Lung microvascular endothelial cell (primary cell): ENCODE measurements around the gene MYOM3. TPM values are rescaled to one million over a fixed set of nuclear protein-coding genes. Genes with fewer than 3 reads are reported as not detected.
"Not testable (repeated sequence)": the region's sequence is repeated elsewhere in the genome, so short reads cannot be mapped to it uniquely, and the experiment has no call there.

ENCODE experiments used
- DNase-seq, 2 donors: peaks; one replicate each; pipeline versions ENCODE4 v3.0.0 to v3.0.0-alpha.2; 2010; ENCODE audit warnings: low read depth in 2 of 2
- total RNA-seq: library from RNA; depleted of rRNA; stranded (reverse); fragments of >200 nt; gene quantifications from 2 replicates; pipeline ENCODE4 v1.2.1, GENCODE V29; 2014

The MYOM3 gene
- total RNA-seq, 1 donor from 2014 or later, result not detected

DNA sequence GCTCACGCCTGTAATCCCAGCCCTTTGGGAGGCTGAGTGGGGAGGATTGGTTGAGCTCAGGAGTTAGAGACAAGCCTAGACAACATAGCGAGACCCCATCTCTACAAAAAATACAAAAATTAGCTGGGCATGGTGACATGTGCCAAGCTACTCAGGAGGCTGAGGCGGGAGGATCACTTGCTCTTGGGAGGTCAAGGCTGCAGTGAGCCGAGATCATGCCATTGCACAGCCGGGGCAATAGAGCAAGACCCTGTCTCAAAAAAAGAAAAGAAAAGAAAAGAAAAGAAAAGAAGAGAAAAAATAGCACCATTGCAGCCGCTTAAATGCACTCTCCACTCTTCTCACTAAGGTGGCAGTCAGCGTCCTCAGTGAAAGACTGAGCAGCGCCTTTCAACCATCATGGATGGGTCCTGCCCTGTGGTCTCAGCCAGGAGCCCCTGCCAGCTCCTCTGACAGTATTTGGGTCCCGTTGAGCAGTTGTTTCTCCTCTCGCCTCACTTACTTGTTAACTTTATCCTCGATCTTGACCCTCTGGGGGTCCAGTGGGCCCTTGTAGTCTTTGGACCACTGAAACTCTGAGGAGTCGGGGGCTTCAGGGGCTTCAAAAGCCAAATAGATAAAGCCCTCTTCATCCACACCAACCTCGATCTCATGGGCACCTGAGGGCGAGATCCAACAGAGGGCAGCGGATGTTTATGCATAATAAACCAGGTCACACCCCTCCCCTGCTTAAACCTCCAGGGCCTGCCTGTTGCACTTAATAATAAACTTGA lies 36.9 kb downstream of the MYOM3 start:
- no peak for DNase-seq

GRCh38 chr1:24074196-24074595 lies 37.7 kb downstream of the MYOM3 start:
- DNase-seq, result no peak

DNA sequence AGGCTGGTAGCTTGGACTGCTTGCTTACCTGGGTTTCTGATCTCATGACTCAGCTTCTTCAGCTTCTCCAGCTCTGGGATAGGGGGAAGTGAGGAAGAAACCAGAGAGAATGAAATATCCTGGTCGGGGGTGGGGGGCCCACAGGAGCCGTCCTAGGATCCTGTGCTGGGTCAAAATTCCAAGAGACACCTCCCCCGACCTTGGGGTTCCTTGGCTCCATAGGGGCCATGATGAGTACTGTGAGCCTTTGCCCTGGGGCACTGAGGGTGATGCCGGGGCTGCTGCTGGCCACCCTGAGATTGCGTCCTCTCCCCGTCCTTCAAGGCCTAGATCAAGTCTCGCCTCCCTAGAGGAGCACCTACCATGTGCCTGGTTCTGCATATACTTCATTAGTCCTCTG lies 40.0 kb downstream of the MYOM3 start:
- DNase-seq, result no peak

DNA sequence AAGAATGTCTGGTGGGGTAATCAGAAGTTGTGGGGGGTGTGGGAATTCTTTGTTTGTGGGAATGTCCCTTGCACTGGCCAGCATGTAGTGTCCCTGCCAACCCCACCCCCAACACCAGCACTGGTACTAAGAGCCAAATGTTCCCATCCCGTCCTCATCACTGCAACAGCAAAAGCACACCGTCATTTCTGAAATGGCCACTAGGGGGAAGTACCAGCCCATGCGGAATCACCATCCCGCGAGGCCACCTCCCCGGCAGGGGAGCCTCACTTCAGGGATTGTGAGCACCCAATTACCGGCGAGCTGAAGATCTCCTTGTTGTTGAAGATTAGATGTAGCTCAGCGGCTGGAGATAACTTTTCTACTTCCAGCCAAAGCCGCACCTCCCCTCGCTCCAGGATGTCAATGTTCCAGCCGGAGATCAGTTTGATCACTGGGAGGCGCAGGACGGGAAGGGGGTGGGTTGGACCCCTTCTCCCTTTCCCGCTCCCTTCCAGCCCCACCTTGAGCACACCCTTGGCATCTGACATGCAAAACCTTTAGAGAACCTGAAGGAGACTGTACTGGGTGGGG lies 41.0 kb downstream of the MYOM3 start:
- DNase-seq, result peak; percentile 76 to 83

- DNase-seq, result no peak
These were observed 42.1 kb downstream of the MYOM3 start for GRCh38 chr1:24069817-24070216.

- DNase-seq, result no peak
These were observed 44.0 kb downstream of the MYOM3 start for GRCh38 chr1:24067978-24068377.

DNA sequence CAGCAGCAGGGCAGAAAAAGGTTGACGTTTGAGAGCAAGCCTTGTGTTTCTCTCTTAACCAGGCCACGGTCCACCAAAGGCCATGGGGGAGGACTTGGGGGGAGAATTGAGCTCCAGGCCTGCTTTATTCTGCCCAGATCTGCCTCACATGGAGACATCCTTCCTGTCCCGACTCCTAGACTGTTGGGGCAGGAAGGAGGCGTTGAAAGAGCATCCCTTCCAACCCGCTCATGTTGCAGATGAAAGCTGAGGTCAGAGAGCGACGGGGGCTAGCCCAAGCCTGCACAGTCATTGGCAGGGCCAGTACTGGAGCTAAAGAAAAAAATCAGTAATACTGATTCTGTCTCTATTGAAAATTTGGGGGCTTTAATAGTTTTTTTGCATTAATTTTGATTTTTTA lies 46.6 kb downstream of the MYOM3 start:
- DNase-seq, result peak; percentile 5 to 7

- DNase-seq, result no peak
These were observed 49.7 kb downstream of the MYOM3 start for GRCh38 chr1:24062221-24062620.

GRCh38 chr1:24060482-24060881 lies 51.5 kb downstream of the MYOM3 start:
- DNase-seq, result no peak

DNA sequence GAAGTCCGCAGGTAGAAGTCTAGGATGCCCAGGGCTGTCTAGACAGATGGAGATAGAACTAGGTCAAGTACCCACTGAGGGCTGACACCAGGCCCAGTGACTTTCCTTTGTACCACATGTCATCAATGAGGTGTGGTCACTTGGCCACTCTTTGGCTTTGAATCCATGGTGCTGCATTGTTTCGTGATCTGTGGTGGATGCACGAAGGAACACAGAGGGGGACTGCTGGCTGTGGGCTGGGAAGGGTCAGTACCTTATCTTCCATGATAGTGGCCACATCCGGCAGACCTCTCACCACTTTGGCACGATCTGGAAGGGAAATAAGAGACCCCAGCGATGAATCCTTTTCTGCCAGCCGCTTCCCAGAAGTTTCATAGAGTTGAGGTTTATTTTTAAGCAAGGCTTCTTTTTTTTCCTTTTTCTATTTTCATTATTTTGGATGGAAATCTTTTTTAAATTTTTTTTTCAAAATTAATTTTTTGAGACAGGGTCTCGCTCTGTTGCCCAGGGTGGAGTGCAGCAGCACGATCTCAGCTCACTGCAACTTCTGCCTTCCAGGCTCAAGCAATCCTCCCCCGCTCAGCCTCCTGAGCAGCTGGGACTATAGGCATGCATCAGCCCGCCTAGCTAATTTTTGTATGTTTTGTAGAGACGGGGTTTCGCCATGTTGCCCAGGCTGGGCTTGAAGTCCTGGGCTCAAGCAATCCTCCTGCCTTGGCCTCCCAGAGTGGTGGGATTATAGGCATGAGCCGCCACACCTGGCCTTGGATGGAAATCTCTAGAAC lies 53.1 kb downstream of the MYOM3 start:
- DNase-seq, result no peak

DNA sequence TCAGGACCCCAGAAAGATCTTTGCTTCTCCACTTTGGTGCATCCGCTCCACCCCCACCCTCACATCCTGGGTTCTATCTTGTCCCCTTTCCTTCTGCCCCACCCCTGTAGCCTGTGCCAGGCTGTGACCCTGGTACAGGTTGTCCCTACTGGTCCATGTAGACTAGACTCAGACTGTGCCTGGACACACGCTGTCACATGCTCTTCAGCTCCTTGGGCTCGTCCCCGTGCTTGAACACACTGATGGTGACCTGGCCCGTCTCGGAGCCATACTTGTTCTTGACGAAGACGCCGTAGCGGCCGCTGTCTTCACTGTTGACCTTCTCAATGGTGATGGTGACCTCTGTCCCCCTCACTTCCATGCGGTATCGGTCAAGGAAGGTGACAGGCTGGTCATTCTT lies 54.8 kb downstream of the MYOM3 start:
- DNase-seq, result no peak

DNA sequence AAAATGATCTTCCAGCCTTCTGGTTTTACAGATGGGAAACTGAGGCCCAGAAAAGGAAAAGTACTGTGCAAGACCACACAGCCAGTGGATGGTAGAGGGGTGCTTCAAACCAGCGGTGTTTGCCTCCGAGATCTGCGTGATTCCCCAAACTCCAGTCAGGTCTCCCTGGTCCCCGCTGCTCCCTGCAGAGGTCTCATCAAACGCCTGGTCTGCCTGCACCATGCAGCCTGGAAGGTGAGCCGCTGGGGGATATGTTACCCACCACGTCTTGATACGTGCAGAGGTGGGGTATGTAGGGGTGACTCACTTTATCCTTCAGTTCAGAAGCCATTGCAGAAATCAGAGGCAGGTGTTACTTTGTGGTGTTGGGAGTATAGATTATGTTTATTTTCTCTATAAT lies 56.3 kb downstream of the MYOM3 start:
- DNase-seq, result no peak

DNA sequence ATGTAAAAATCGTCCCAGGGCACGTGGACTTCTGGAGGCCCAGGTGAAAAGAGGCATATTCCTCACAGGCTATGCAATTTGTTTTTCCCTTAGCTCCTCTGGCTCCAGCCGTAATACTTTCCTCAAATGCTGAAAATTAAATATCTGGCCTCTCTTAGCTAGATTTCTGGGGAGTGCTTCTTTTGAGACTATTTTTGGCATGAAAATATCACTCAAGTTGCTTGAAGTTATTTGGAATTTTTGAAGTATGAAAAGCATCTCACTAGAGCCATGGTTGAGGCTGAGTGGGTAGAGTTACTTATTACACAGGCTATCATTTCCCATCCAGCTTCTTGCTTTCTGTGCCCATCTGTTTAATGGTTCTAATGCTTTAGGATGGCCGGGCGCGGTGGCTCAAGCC lies 59.7 kb downstream of the MYOM3 start:
- DNase-seq, result no peak

- no peak for DNase-seq
These were observed 60.6 kb downstream of the MYOM3 start for GRCh38 chr1:24051206-24051945.

- DNase-seq, result no peak
These were observed 62.2 kb downstream of the MYOM3 start for GRCh38 chr1:24049733-24050132.

DNA sequence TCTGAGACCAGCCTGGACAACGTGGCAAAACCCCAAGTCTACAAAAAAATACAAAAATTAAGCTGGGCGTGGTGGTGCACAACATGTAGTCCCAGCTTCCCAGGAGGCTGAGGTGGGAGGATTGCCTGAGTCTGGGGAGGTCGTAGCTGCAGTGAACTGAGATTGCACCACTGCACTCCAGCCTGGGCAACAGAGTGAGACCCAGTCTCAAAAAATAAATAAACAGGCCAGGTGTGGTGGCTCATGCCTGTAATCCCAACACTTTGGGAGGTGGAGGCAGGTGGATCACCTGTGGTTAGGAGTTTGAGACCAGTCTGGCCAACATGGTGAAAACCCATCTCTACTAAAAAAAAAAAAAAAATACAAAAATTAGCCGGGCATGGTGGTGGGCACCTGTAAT lies 63.0 kb downstream of the MYOM3 start:
- not testable (repeated sequence) for DNase-seq

DNA sequence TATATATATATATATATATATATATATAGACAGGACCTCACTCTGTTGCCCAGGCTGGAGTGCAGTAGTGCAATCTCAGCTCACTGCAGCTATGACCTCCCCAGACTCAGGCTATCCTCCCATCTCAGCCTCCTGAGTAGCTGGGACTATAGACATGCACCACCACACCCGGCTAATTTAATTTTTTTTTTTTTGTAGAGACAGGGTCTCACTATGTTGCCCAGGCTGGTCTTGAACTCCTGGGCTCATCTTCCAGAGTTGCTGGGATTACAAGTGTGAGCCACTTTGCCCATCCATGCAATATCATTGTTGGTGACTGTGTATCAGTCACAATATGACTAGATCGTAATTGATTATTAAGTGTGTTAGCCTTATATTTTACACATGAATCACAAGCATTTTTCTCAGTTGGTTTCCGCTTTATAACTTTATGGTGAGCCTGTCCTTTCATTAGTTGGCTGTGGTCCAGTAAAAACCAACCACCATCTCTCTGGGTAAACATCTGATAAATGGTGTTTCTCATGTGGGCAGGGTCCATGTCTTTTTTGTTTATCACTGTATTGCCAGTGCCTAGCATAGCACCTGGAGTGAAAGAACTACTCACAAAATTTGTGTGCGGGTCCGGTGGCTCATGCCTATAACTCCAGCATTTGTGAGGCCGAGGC lies 63.6 kb downstream of the MYOM3 start:
- DNase-seq, result peak; percentile 8 to 57

DNA sequence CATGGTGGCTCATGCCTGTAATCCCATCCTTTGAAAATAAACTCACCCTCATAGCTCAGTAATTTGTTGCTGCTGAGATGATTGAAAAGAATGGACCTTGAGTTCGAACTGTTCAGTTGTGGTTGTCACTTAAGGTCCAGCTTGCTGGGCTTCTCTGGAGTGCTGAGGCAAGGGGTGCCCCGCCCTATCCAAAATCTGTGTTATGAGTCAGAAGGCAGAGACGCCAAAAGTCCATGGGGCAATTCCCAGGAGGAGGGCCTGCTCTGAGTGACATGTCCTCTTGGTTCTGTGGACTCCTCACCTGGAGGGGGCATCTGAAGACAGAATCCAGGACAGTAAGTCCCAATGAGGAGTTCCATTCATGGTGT lies 64.8 kb downstream of the MYOM3 start:
- DNase-seq, result no peak

DNA sequence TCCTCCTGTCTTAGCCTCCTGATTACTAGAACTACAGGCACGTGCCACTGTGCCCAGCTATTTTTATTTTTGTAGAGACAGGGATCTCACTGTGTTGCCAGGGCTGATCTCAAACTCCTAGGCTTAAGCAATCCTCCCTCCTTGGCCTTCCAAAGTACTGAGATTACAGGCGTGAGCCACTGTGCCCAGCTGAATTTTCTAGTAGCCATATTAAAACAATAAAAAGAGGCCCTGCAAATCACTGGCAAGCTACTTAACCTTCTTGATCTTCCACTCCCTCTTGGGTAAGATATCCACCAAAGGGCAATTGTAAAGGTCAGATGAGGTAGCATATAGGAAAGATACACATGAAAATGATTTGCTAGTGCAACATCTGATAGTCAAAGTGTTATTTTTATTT lies 66.2 kb downstream of the MYOM3 start:
- DNase-seq, result no peak

GRCh38 chr1:24044672-24045071 lies 67.3 kb downstream of the MYOM3 start:
- not testable (repeated sequence) for DNase-seq

- DNase-seq, result no peak
These were observed 68.4 kb downstream of the MYOM3 start for GRCh38 chr1:24043345-24044032.
